Smooth muscle cell (in vitro differentiated cells): ENCODE measurements around the gene GAB2. TPM values are rescaled to one million over a fixed set of nuclear protein-coding genes. Genes with fewer than 3 reads are reported as not detected.

Experiments
- DNase-seq: peaks from one replicate; lab custom pipeline; 2025; ENCODE audit not compliant: unreplicated experiment; lab: John Stamatoyannopoulos, UW
- H2AFZ ChIP-seq: fragments of 200-600 bp; sonication (generic); 2 replicates; pipeline ENCODE4 v1.6.0; 2016; ENCODE audit warnings: antibody characterized with exemption, low read depth, mild to moderate bottlenecking
- H3F3A ChIP-seq: fragments of 200-600 bp; sonication (generic); 2 replicates; pipeline ENCODE4 v1.6.0; 2017; ENCODE audit warnings: antibody characterized with exemption, low read depth
- H3K27ac ChIP-seq: fragments of 200-600 bp; sonication (generic); 2 replicates; pipeline ENCODE4 v1.5.1; 2016; ENCODE audit warnings: low read depth, mild to moderate bottlenecking
- H3K27me3 ChIP-seq: fragments of 200-600 bp; sonication (generic); 2 replicates; pipeline ENCODE4 v1.6.1; 2016; ENCODE audit warnings: low read depth, mild to moderate bottlenecking
- H3K36me3 ChIP-seq: fragments of 200-600 bp; sonication (generic); 2 replicates; pipeline ENCODE4 v1.5.1; 2016; ENCODE audit warnings: low read depth
- H3K4me1 ChIP-seq: fragments of 200-600 bp; sonication (generic); 2 replicates; pipeline ENCODE4 v1.5.1; 2016; ENCODE audit warnings: low read depth
- H3K4me2 ChIP-seq: fragments of 200-600 bp; sonication (generic); 2 replicates; pipeline ENCODE4 v1.6.0; 2016; ENCODE audit warnings: mild to moderate bottlenecking
- H3K4me3 ChIP-seq: fragments of 200-600 bp; sonication (generic); 2 replicates; pipeline ENCODE4 v1.5.1; 2016; ENCODE audit warnings: mild to moderate bottlenecking
- H3K79me2 ChIP-seq: fragments of 200-600 bp; sonication (generic); 2 replicates; pipeline ENCODE4 v1.6.0; 2016; ENCODE audit warnings: low read depth, mild to moderate bottlenecking
- H3K9ac ChIP-seq: fragments of 200-600 bp; sonication (generic); 2 replicates; pipeline ENCODE4 v1.6.0; 2016; ENCODE audit warnings: low read depth
- H3K9me3 ChIP-seq: fragments of 200-600 bp; sonication (generic); replicated peaks from 2 replicates; pipeline ENCODE4 v1.5.1; 2016; ENCODE audit warnings: low read depth
- H4K20me1 ChIP-seq: fragments of 200-600 bp; sonication (generic); 2 replicates; pipeline ENCODE4 v1.6.0; 2016; ENCODE audit warnings: low read depth
- CTCF ChIP-seq: fragments of 200-600 bp; sonication (generic); IDR thresholded peaks from 2 replicates; pipeline ENCODE4 v1.5.1; 2017; ENCODE audit warnings: borderline replicate concordance, mild to moderate bottlenecking, antibody characterized with exemption; ENCODE audit not compliant: insufficient read depth, poor library complexity, severe bottlenecking
- WGBS: methylation state at CpG from one replicate; pipeline ENCODE4 v1.1.7; 2016; ENCODE audit warnings: low lambda C conversion rate; 5-methylcytosine and 5-hydroxymethylcytosine counted together
- polyA plus RNA-seq: library from polyadenylated mRNA; unstranded; fragments of >200 nt; fragmentation: Nextera tagmentation; extraction: Ambion mirVana; gene quantifications from 2 replicates; pipeline ENCODE4 v1.2.1, GENCODE V29; 2016
- total RNA-seq: library from RNA; depleted of rRNA; stranded (reverse); fragments of >200 nt; gene quantifications from 2 replicates; pipeline ENCODE4 v1.2.3, GENCODE V29; 2014

GAB2 gene
- total and polyA plus RNA-seq, 2 experiments from 2014 or later, result 4.2 to 9.7 TPM

- Histone ChIP-seq H3K4me3 (no peak overlapping the region), H3K79me2 (no peaks in the 10 kb centered on the region), H3F3A (no peaks in the 10 kb centered on the region), H3K27me3 (no peaks in the 10 kb centered on the region), H4K20me1 (no peaks in the 10 kb centered on the region), H3K4me1 (no peaks in the 10 kb centered on the region), H3K27ac (no peak overlapping the region), H3K4me2 (no peak overlapping the region), H3K36me3 (no peaks in the 10 kb centered on the region), H3K9ac (no peak overlapping the region), H2AFZ (no peak overlapping the region), H3K9me3 (no peaks in the 10 kb centered on the region)
- TF ChIP-seq CTCF, result no peak
- WGBS, result 81% methylated on average over 1 of the region's 1 CpG
- no peak for DNase-seq
Observed at GRCh38 chr11:78444726-78445125, 27.1 kb upstream of the GAB2 start.

- Histone ChIP-seq H4K20me1 (no peaks in the 10 kb centered on the region), H2AFZ (no peak overlapping the region), H3F3A (no peaks in the 10 kb centered on the region), H3K4me2 (no peak overlapping the region), H3K79me2 (no peaks in the 10 kb centered on the region), H3K4me3 (no peak overlapping the region), H3K4me1 (no peaks in the 10 kb centered on the region), H3K9ac (no peak overlapping the region), H3K9me3 (no peaks in the 10 kb centered on the region), H3K27me3 (no peaks in the 10 kb centered on the region), H3K36me3 (no peaks in the 10 kb centered on the region), H3K27ac (no peak overlapping the region)
- DNase-seq, result no peak
- WGBS, result 87% methylated on average over 4 of the region's 4 CpGs
- TF ChIP-seq CTCF, result no peak
Observed at GRCh38 chr11:78441956-78442355, 24.3 kb upstream of the GAB2 start.

- Histone ChIP-seq H3K27me3 (no peaks in the 10 kb centered on the region), H3K9me3 (no peaks in the 10 kb centered on the region), H3K4me3 (no peak overlapping the region), H4K20me1 (no peaks in the 10 kb centered on the region), H3K79me2 (no peaks in the 10 kb centered on the region), H3K9ac (no peak overlapping the region), H3K4me1 (no peaks in the 10 kb centered on the region), H3F3A (no peaks in the 10 kb centered on the region), H3K4me2 (no peak overlapping the region), H2AFZ (no peak overlapping the region), H3K36me3 (no peaks in the 10 kb centered on the region), H3K27ac (no peak overlapping the region)
- WGBS, result 75% methylated on average over 5 of the region's 5 CpGs
- no peak for TF ChIP-seq CTCF
- no peak for DNase-seq
Observed at GRCh38 chr11:78438298-78438975, 20.8 kb upstream of the GAB2 start.

- Histone ChIP-seq H3K9ac (no peak overlapping the region), H4K20me1 (no peaks in the 10 kb centered on the region), H3F3A (no peaks in the 10 kb centered on the region), H3K4me1 (no peaks in the 10 kb centered on the region), H3K9me3 (no peaks in the 10 kb centered on the region), H2AFZ (no peak overlapping the region), H3K27ac (peak overlapping the region; percentile 17), H3K4me2 (no peak overlapping the region), H3K36me3 (no peaks in the 10 kb centered on the region), H3K27me3 (no peaks in the 10 kb centered on the region), H3K79me2 (no peaks in the 10 kb centered on the region), H3K4me3 (no peak overlapping the region)
- TF ChIP-seq CTCF, result no peak
- no peak for DNase-seq
- WGBS, result 49% methylated on average over 1 of the region's 1 CpG
Observed at GRCh38 chr11:78432956-78433355, 15.3 kb upstream of the GAB2 start.
